Duodenal mucosa (tissue), 2 donors: ENCODE data around the gene CD74.

Source experiments
- H3K27ac ChIP-seq: one replicate; pipeline ENCODE4 v1.7.0; 2013; ENCODE audit warnings: low read depth, low read length
- H3K27me3 ChIP-seq, 2 donors: one replicate each; pipeline ENCODE4 v1.7.0; 2013; ENCODE audit warnings: low read length in 2 of 2, control low read depth in 1 of 2; ENCODE audit not compliant: insufficient read depth in 2 of 2, control insufficient read depth in 1 of 2
- H3K36me3 ChIP-seq, 2 donors: one replicate each; pipeline ENCODE4 v1.7.0; 2013; ENCODE audit warnings: low read length in 2 of 2, control low read depth in 1 of 2; ENCODE audit not compliant: insufficient read depth in 2 of 2, control insufficient read depth in 1 of 2
- H3K4me1 ChIP-seq, 2 donors: one replicate each; pipeline ENCODE4 v1.7.0; 2013; ENCODE audit warnings: low read length in 2 of 2, control low read depth in 1 of 2; ENCODE audit not compliant: insufficient read depth in 2 of 2, control insufficient read depth in 1 of 2
- H3K4me3 ChIP-seq, 2 donors: one replicate each; pipeline ENCODE4 v1.7.0; 2013; ENCODE audit warnings: low read length in 2 of 2, low read depth in 1 of 2
- H3K9ac ChIP-seq, 2 donors: one replicate each; pipeline ENCODE4 v1.7.0; 2013; ENCODE audit warnings: low read length in 2 of 2, low read depth in 1 of 2
- H3K9me3 ChIP-seq, 2 donors: one replicate each; pipeline ENCODE4 v1.7.0; 2013; ENCODE audit warnings: low read length in 2 of 2, control low read depth in 1 of 2; ENCODE audit not compliant: control insufficient read depth in 1 of 2

CD74 gene

GRCh38 chr5:150404121-150404520, 8.6 kb downstream of the CD74 start:
- no peak overlapping the region for H3K27ac ChIP-seq
- H3K9me3 ChIP-seq: no peaks in the 10 kb centered on the region
- no peak overlapping the region for H3K9ac ChIP-seq
- H3K4me1 ChIP-seq: peaks cover 8 to 9% of the 10 kb centered on the region in 2 donors
- H3K4me3 ChIP-seq: no peak overlapping the region
- H3K36me3 ChIP-seq: peaks cover 65 to 85% of the 10 kb centered on the region in 2 donors
- no peaks in the 10 kb centered on the region for H3K27me3 ChIP-seq

- H3K9ac ChIP-seq: no peak overlapping the region
- H3K4me3 ChIP-seq: no peak overlapping the region
- H3K9me3 ChIP-seq: no peaks in the 10 kb centered on the region
- H3K27ac ChIP-seq: no peak overlapping the region
- no peaks in the 10 kb centered on the region for H3K27me3 ChIP-seq
- H3K4me1 ChIP-seq: peaks cover 0 to under 1% of the 10 kb centered on the region in 2 donors
- H3K36me3 ChIP-seq: peaks cover 57 to 85% of the 10 kb centered on the region in 2 donors
These were observed 9.8 kb downstream of the CD74 start for GRCh38 chr5:150402901-150403342.

GRCh38 chr5:150402229-150402773, 10.4 kb downstream of the CD74 start:
- Histone ChIP-seq H3K4me3 (no peak overlapping the region), H3K27ac (no peak overlapping the region), H3K4me1 (no peaks in the 10 kb centered on the region), H3K27me3 (no peaks in the 10 kb centered on the region), H3K9me3 (no peaks in the 10 kb centered on the region), H3K9ac (no peak overlapping the region), H3K36me3 (peaks cover 55 to 87% of the 10 kb centered on the region in 2 donors)

- Histone ChIP-seq H3K27me3 (no peaks in the 10 kb centered on the region), H3K4me1 (no peaks in the 10 kb centered on the region), H3K36me3 (peaks cover 48 to 86% of the 10 kb centered on the region in 2 donors), H3K4me3 (no peak overlapping the region), H3K27ac (no peak overlapping the region), H3K9me3 (no peaks in the 10 kb centered on the region), H3K9ac (no peak overlapping the region)
These were observed 11.1 kb downstream of the CD74 start for GRCh38 chr5:150401376-150402228.

GRCh38 chr5:150401076-150401375, 11.7 kb downstream of the CD74 start:
- Histone ChIP-seq H3K4me3 (no peak overlapping the region), H3K36me3 (peaks cover 46 to 86% of the 10 kb centered on the region in 2 donors), H3K27me3 (no peaks in the 10 kb centered on the region), H3K9ac (no peak overlapping the region), H3K4me1 (no peaks in the 10 kb centered on the region), H3K9me3 (no peaks in the 10 kb centered on the region), H3K27ac (no peak overlapping the region)

GRCh38 chr5:150400316-150401075, 12.2 kb downstream of the CD74 start:
- H3K27ac ChIP-seq: no peak overlapping the region
- H3K4me1 ChIP-seq: no peaks in the 10 kb centered on the region
- no peak overlapping the region for H3K9ac ChIP-seq
- no peaks in the 10 kb centered on the region for H3K27me3 ChIP-seq
- H3K4me3 ChIP-seq: no peak overlapping the region
- no peaks in the 10 kb centered on the region for H3K9me3 ChIP-seq
- peaks cover 47 to 85% of the 10 kb centered on the region in 2 donors for H3K36me3 ChIP-seq

- H3K27ac ChIP-seq: no peak overlapping the region
- H3K4me1 ChIP-seq: no peaks in the 10 kb centered on the region
- no peaks in the 10 kb centered on the region for H3K27me3 ChIP-seq
- H3K36me3 ChIP-seq: peaks cover 40 to 84% of the 10 kb centered on the region in 2 donors
- H3K9ac ChIP-seq: no peak overlapping the region
- H3K9me3 ChIP-seq: no peaks in the 10 kb centered on the region
- H3K4me3 ChIP-seq: no peak overlapping the region
These were observed 13.0 kb downstream of the CD74 start for GRCh38 chr5:150399524-150400211.

GRCh38 chr5:150398722-150399523, 13.8 kb downstream of the CD74 start:
- no peaks in the 10 kb centered on the region for H3K9me3 ChIP-seq
- no peaks in the 10 kb centered on the region for H3K27me3 ChIP-seq
- H3K9ac ChIP-seq: no peak overlapping the region
- no peak overlapping the region for H3K4me3 ChIP-seq
- H3K36me3 ChIP-seq: peaks cover 39 to 85% of the 10 kb centered on the region in 2 donors
- no peaks in the 10 kb centered on the region for H3K4me1 ChIP-seq
- no peak overlapping the region for H3K27ac ChIP-seq

- H3K4me3 ChIP-seq: no peak overlapping the region
- no peak overlapping the region for H3K9ac ChIP-seq
- peaks cover 33 to 87% of the 10 kb centered on the region in 2 donors for H3K36me3 ChIP-seq
- H3K4me1 ChIP-seq: no peaks in the 10 kb centered on the region
- no peak overlapping the region for H3K27ac ChIP-seq
- no peaks in the 10 kb centered on the region for H3K27me3 ChIP-seq
- H3K9me3 ChIP-seq: no peaks in the 10 kb centered on the region
These were observed 14.7 kb downstream of the CD74 start for GRCh38 chr5:150397782-150398721.
